Adrenal gland (tissue), 5 donors: ENCODE measurements around the gene ENAH.

Source experiments
- CTCF ChIP-seq, 6 experiments: fragments of 450-650 bp in 4 of 6; fragments of 200-600 bp in 2 of 6; sonication (generic) in 1 of 6; IDR thresholded peaks; 1 replicate in 5 of 6; 2 replicates in 1 of 6; pipeline versions ENCODE4 v1.5.1 to v1.8.0; 2016 to 2021; ENCODE audit warnings: antibody characterized with exemption in 6 of 6, mild to moderate bottlenecking in 2 of 6, moderate library complexity in 1 of 6
- POLR2A ChIP-seq, 2 donors: fragments of 450-650 bp; IDR thresholded peaks; one replicate each; pipeline ENCODE4 v1.6.1; 2017; ENCODE audit warnings: antibody characterized with exemption in 2 of 2, mild to moderate bottlenecking in 2 of 2, moderate library complexity in 1 of 2
- donor health status: DM: no; HTN: no; CAD: no.

GRCh38 chr1:225617956-225618355 lies 35.0 kb downstream of the ENAH start:
- TF ChIP-seq CTCF (IDR thresholded peaks at IDR 0.05) (no peak), POLR2A (IDR thresholded peaks at IDR 0.05) (no peak)
